HG02981 (cell line): ENCODE results near the gene SNX25.

Experiments
- ATAC-seq: cut with Tn5 transposase; IDR thresholded peaks from one replicate; pipeline ENCODE4 v1.9.1; 2021; ENCODE audit warnings: mild to moderate bottlenecking, moderate library complexity; ENCODE audit not compliant: unreplicated experiment

SNX25 gene

DNA sequence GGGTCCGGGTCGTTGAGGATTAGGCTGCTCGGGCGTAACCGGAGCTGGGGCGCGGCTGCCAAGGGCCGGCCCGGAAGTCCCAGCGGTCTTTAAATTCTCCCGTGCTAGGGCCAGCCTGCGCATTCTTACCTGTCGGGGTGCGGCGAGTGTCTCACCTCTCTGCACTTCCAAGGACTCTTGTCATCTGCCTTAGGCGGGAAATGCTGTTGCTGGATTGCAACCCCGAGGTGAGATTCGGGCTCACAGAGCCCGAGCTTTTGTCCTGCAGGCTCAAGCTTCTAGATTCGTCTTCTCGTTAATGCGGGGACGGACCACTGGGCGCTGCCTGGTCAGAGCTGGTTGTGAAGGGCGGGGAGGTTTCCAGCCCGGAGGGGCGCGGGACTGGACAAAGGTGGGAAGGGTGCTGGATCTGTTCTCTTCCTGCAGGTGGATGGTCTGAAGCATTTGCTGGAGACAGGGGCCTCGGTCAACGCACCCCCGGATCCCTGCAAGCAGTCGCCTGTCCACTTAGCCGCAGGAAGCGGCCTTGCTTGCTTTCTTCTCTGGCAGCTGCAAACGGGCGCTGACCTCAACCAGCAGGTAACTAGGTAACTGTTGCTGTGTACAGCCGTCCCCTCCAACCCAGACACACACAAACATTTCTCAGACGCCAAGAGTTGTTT lies 187.5 kb downstream of the SNX25 start, which contains the start of gene ANKRD37:
TSS of gene ANKRD37 (plus strand) at position 118 of the 662 bp plus-strand sequence. CDS start at position 201, 83 bp downstream.
- no peak for ATAC-seq

DNA sequence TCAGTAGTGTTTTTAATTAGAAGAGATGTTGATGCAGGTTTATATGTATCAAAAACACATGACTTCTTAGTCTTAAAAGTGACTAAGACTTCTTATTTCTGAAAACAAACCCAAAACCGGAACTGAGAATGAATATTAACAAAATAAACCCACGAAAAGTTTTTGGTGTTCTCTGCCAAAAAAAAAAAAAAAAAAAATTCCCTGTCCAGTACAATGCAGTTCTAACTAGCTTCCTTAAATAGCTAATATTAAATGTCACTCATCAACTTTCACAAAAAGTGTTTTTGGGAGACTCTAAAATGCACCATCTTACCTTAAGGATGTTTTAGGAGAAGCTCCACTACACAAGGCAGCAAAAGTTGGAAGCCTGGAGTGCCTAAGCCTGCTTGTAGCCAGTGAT lies 189.2 kb downstream of the SNX25 start:
- ATAC-seq, result no peak

DNA sequence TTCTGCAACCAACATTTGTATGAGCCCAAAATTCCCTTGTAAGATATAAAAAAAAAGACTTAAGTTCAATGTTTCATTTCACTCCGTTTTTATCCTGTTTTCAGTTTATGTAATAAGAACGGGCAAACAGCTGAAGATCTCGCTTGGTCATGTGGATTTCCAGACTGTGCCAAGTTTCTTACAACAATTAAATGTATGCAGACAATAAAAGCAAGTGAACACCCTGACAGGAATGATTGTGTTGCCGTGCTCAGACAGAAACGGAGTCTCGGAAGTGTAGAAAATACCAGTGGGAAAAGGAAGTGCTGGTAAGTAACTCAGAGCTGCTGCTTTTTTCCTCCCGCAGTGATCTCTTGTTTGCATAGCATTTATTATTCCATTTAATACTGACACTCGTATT lies 190.1 kb downstream of the SNX25 start:
- no peak for ATAC-seq

DNA sequence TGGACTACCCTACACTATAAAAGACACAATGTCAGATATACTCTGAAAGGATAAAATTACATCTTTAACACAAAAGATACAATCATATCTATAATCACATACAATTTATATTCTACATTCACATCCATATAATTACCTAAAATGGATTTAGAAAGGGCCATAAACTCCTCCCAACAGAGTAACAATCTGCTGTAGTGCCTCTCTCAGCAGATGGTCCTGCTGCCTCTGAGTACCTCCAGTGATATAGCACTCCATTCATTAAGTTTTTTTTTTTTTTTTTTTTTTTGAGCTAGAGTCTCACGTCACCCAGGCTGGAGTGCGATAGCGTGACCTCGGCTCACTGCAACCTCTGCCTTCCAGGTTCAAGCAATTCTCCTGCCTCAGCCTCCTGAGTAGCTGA lies 194.6 kb downstream of the SNX25 start:
- no peak for ATAC-seq

DNA sequence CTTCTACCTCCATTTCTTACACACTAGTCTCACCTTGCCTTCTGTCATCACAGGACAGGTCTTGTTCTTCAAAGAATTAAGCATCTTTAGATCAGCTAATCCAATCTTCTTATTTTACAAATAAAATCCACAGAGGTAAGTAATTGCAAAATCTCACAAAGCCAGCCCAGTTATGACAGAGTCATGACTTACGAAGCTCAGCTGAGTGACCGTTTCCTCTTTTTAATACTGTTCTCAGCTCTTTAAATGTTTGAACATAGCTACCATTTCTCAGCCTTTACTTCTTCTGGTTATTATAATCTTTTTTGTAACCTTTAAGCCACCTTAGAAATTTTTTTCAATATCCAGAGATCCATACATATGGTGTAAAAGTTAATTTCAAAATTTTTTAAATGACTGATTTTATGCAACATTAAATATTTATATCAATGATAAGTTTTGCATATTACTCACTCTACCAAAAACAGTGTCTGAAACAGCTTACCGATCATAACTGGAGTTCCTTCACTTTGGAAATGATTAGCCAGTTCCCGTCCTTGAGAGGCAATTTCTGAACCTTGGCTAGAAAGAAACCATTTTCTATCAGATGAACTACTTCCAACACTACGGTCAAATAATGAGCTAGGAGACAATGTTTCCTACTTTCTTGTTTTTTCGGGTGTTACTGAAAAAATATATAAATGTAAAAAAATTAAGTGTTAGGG lies 196.1 kb downstream of the SNX25 start:
- ATAC-seq, result peak; percentile 80

DNA sequence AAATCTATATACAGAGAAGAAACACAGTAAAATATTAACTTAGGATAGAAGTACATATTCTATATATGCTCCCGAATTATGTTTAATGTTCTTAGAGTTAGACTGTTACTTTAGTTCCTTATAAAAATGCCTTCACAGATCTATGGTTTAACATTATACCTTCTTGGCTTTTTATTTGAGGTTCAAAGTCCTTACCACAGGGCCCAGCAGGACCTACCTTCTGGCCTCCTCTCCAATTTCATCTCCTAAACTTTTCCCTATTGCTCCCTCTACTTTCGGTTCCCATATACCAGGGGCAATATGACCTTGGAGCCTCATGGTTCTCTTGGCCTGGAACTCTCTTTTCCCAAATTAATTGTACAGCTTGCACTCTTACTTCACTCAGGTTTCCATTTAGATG lies 199.0 kb downstream of the SNX25 start:
- no peak for ATAC-seq

DNA sequence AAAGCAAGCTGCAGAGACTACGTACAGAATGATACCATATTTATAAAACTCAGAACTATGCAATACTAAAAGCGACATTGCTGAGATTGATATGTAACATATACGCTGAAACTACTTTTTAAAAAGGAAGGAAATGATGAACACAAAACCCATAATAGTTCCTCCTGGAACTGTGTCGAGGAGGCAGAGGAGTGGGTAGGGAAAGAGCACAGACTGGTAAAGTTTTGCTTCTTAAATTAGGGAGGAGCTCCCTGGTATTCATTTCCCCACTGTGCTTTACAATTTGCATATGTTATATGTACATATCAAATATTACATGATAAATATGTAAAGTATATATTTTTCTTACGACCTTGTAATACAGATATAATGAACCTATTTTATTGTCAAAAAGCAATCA lies 202.5 kb downstream of the SNX25 start:
- no peak for ATAC-seq

DNA sequence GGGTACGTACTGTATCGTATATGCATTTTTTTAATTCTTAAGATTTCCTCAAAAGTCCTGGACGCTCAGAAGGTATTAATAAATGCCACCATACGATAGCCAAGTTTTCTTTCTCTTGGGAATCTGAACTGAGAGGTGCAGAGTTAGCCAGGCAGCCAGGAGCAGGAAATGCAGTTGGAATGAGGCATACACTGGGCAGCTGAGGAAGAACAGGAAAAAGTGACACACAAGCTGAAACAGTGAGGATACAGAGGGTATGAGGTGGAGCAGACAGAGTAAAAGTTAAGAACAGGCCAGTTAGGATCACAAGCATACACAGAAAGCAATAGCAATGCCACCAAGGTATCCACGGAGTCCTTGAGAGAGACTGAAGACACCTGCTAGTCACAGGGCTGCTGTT lies 203.0 kb downstream of the SNX25 start:
- ATAC-seq, result no peak
